HG02642 (cell line): Measurements from ENCODE around the gene TEAD2.

Source experiments
- ATAC-seq: cut with Tn5 transposase; IDR thresholded peaks from one replicate; pipeline ENCODE4 v1.9.1; 2021; ENCODE audit warnings: mild to moderate bottlenecking; ENCODE audit not compliant: unreplicated experiment, poor library complexity

TEAD2 gene

GRCh38 chr19:49362048-49362928 is at the start of gene TEAD2:
Gene TEAD2, minus strand, starts transcription at chr19:49362416. Its CDS starts 2,341 bp downstream, at chr19:49360075.
- no peak for ATAC-seq

GRCh38 chr19:49411681-49412326 is 49.6 kb upstream of the TEAD2 start:
- no peak for ATAC-seq

GRCh38 chr19:49409441-49410029 is 47.3 kb upstream of the TEAD2 start:
- no peak for ATAC-seq

GRCh38 chr19:49408816-49409440 is 46.7 kb upstream of the TEAD2 start:
- ATAC-seq, result no peak

GRCh38 chr19:49407482-49408015 is 45.3 kb upstream of the TEAD2 start:
- no peak for ATAC-seq

- no peak for ATAC-seq
Observed at GRCh38 chr19:49407079-49407478, 44.9 kb upstream of the TEAD2 start.

GRCh38 chr19:49403404-49404187 is 41.4 kb upstream of the TEAD2 start:
- ATAC-seq, result no peak

- ATAC-seq, result no peak
Observed at GRCh38 chr19:49400029-49400428, 37.8 kb upstream of the TEAD2 start.

- ATAC-seq, result no peak
Observed at GRCh38 chr19:49398931-49399330, 36.7 kb upstream of the TEAD2 start.

GRCh38 chr19:49398001-49398615 is 35.9 kb upstream of the TEAD2 start:
- no peak for ATAC-seq

GRCh38 chr19:49396738-49397505 is 34.7 kb upstream of the TEAD2 start:
- no peak for ATAC-seq

GRCh38 chr19:49395581-49396407 is 33.6 kb upstream of the TEAD2 start:
- no peak for ATAC-seq

GRCh38 chr19:49393881-49394280 is 31.7 kb upstream of the TEAD2 start:
- no peak for ATAC-seq

GRCh38 chr19:49391581-49392399 is 29.6 kb upstream of the TEAD2 start:
- ATAC-seq, result no peak

- no peak for ATAC-seq
Observed at GRCh38 chr19:49390929-49391359, 28.7 kb upstream of the TEAD2 start.

GRCh38 chr19:49390131-49390928 is 28.1 kb upstream of the TEAD2 start:
- no peak for ATAC-seq
